HEK293 (cell line): Measurements from ENCODE around the gene GNLY.

Source experiments
- CTCF ChIA-PET: fragments of 350-600 bp; formaldehyde crosslinking; extraction: SDS; loops from one replicate; lab custom pipeline; 2021; ENCODE audit warnings: antibody characterized with exemption; lab: Yijun Ruan, JAX
- POLR2A ChIA-PET: fragments of 300-600 bp; formaldehyde crosslinking; extraction: SDS; loops from one replicate; lab custom pipeline; 2020; ENCODE audit warnings: antibody characterized with exemption, inconsistent platforms; lab: Yijun Ruan, JAX
- H3K27ac ChIP-seq: fragments of 200-500 bp; sonication (Bioruptor generic); 2 replicates; pipeline ENCODE4 v1.5.1; 2014; ENCODE audit warnings: low read depth, low read length, control low read depth, inconsistent platforms; ENCODE audit errors: extremely low read depth
- H3K36me3 ChIP-seq, 2 experiments: fragments of 200-500 bp in 1 of 2; sonication (Bioruptor generic) in 1 of 2; 1 replicate in 1 of 2; 2 replicates in 1 of 2; pipeline ENCODE4 v1.5.1; 2014 to 2017; ENCODE audit warnings: inconsistent platforms in 2 of 2, low read length in 2 of 2; ENCODE audit not compliant: control insufficient read depth in 2 of 2, insufficient read depth in 1 of 2
- H3K4me1 ChIP-seq: fragments of 200-500 bp; sonication (Bioruptor generic); 2 replicates; pipeline ENCODE4 v1.5.1; 2014; ENCODE audit warnings: mild to moderate bottlenecking, low read length, inconsistent platforms; ENCODE audit not compliant: control insufficient read depth, insufficient read depth
- H3K4me3 ChIP-seq: 2 replicates; pipeline ENCODE4 v1.5.1; 2011; ENCODE audit warnings: low read depth, mild to moderate bottlenecking, control low read depth, low read length, moderate library complexity
- H3K9me3 ChIP-seq: fragments of 200-500 bp; sonication (Bioruptor generic); 2 replicates; pipeline ENCODE4 v1.5.1; 2014; ENCODE audit warnings: low read depth, low read length, inconsistent platforms; ENCODE audit not compliant: control insufficient read depth, insufficient read depth
- AEBP2 ChIP-seq: fragments of 450-650 bp; formaldehyde crosslinking; IDR thresholded peaks from 2 replicates; pipeline ENCODE4 v1.5.1; 2016; ENCODE audit warnings: missing biosample characterization, missing genetic modification characterization, borderline replicate concordance
- HOXD13 ChIP-seq: sonication (generic); formaldehyde crosslinking; IDR thresholded peaks from 2 replicates; pipeline ENCODE4 v1.8.0; 2022; ENCODE audit warnings: missing genetic modification reagents, borderline replicate concordance
- OSR2 ChIP-seq: fragments of 450-650 bp; formaldehyde crosslinking; IDR thresholded peaks from 2 replicates; pipeline ENCODE4 v1.5.1; 2016; ENCODE audit warnings: missing biosample characterization, missing genetic modification characterization
- SCRT2 ChIP-seq: fragments of 450-650 bp; formaldehyde crosslinking; IDR thresholded peaks from 2 replicates; pipeline ENCODE4 v1.5.1; 2016; ENCODE audit warnings: missing biosample characterization, missing genetic modification characterization
- TRIM28 ChIP-seq: IDR thresholded peaks from 2 replicates; pipeline ENCODE4 v1.6.1; 2011; ENCODE audit warnings: low read length, control low read depth, borderline replicate concordance
- YY2 ChIP-seq: fragments of 450-650 bp; formaldehyde crosslinking; IDR thresholded peaks from 2 replicates; pipeline ENCODE4 v1.5.1; 2016; ENCODE audit warnings: missing biosample characterization, missing genetic modification characterization
- ZBTB21 ChIP-seq: fragments of 450-650 bp; formaldehyde crosslinking; IDR thresholded peaks from 2 replicates; pipeline ENCODE4 v1.5.1; 2017; ENCODE audit warnings: missing biosample characterization, missing genetic modification characterization
- ZBTB49 ChIP-seq: fragments of 450-650 bp; formaldehyde crosslinking; IDR thresholded peaks from 2 replicates; pipeline ENCODE4 v1.5.1; 2016; ENCODE audit warnings: missing biosample characterization, missing genetic modification characterization, low read depth
- ZBTB6 ChIP-seq: fragments of 450-650 bp; formaldehyde crosslinking; IDR thresholded peaks from 2 replicates; pipeline ENCODE4 v1.5.1; 2017; ENCODE audit warnings: missing biosample characterization, missing genetic modification characterization
- ZFP3 ChIP-seq: fragments of 450-650 bp; formaldehyde crosslinking; IDR thresholded peaks from 2 replicates; pipeline ENCODE4 v1.5.1; 2016; ENCODE audit warnings: low read depth, missing biosample characterization, missing genetic modification characterization
- ZFP37 ChIP-seq: fragments of 450-650 bp; formaldehyde crosslinking; IDR thresholded peaks from 2 replicates; pipeline ENCODE4 v1.5.1; 2016; ENCODE audit warnings: missing biosample characterization, missing genetic modification characterization
- ZNF19 ChIP-seq: fragments of 450-650 bp; formaldehyde crosslinking; IDR thresholded peaks from 2 replicates; pipeline ENCODE4; 2016; ENCODE audit warnings: missing biosample characterization, missing genetic modification characterization, low read depth
- ZNF211 ChIP-seq: fragments of 450-650 bp; formaldehyde crosslinking; IDR thresholded peaks from 2 replicates; pipeline ENCODE4 v1.5.1; 2016; ENCODE audit warnings: low read depth, missing biosample characterization, missing genetic modification characterization
- ZNF274 ChIP-seq, 2 experiments: fragments of 200-500 bp in 1 of 2; fragments of 450-650 bp in 1 of 2; sonication (Bioruptor generic) in 1 of 2; formaldehyde crosslinking in 1 of 2; IDR thresholded peaks; 2 replicates each; pipeline versions ENCODE4 v1.5.1 to v1.6.1; 2014 to 2016; ENCODE audit warnings: borderline replicate concordance in 1 of 2, inconsistent platforms in 1 of 2, low read length in 1 of 2, missing biosample characterization in 1 of 2, missing genetic modification characterization in 1 of 2
- ZNF391 ChIP-seq: fragments of 450-650 bp; formaldehyde crosslinking; IDR thresholded peaks from 2 replicates; pipeline ENCODE4 v1.5.1; 2016; ENCODE audit warnings: low read depth, missing biosample characterization, missing genetic modification characterization, borderline replicate concordance
- ZNF544 ChIP-seq: fragments of 450-650 bp; formaldehyde crosslinking; IDR thresholded peaks from 2 replicates; pipeline ENCODE4 v1.5.0; 2017; ENCODE audit warnings: missing biosample characterization, missing genetic modification characterization
- ZNF768 ChIP-seq: fragments of 450-650 bp; formaldehyde crosslinking; IDR thresholded peaks from 2 replicates; pipeline ENCODE4 v1.5.1; 2018; ENCODE audit warnings: missing biosample characterization, mild to moderate bottlenecking, missing genetic modification characterization
- ZSCAN16 ChIP-seq: fragments of 450-650 bp; formaldehyde crosslinking; IDR thresholded peaks from 2 replicates; pipeline ENCODE4 v1.5.1; 2016; ENCODE audit warnings: missing biosample characterization, missing genetic modification characterization

Gene GNLY

GRCh38 chr2:85719609-85720240 is 25.6 kb downstream of the GNLY start:
- Histone ChIP-seq H3K9me3 (no peaks in the 10 kb centered on the region), H3K4me1 (no peaks in the 10 kb centered on the region), H3K4me3 (no peak overlapping the region), H3K27ac (no peak overlapping the region), H3K36me3 (no peaks in the 10 kb centered on the region)
- no peak for TF ChIP-seq TRIM28
- TF ChIP-seq ZNF211 (tag by site-specific recombination) = no peak
- TF ChIP-seq ZSCAN16 = no peak
- no peak for TF ChIP-seq ZNF768 (tag by site-specific recombination)
- no peak for TF ChIP-seq ZNF19
- no peak for TF ChIP-seq ZFP37 (tag by site-specific recombination)
- POLR2A ChIA-PET = no interaction called here
- CTCF ChIA-PET = interaction anchor here (0.6 to 3.4 kb wide), 10 partner anchors 9 to 360 kb away, joined by 3 to 29 read pairs (median 4); no protein-coding TSS in a partner anchor

- ChIA-PET POLR2A (no interaction called here), CTCF (interaction anchor here (0.7 to 3.4 kb wide), 8 partner anchors 9 to 359 kb away, joined by 3 to 29 read pairs (median 4); no protein-coding TSS in a partner anchor)
- Histone ChIP-seq H3K4me3 (no peak overlapping the region), H3K27ac (no peak overlapping the region), H3K9me3 (no peaks in the 10 kb centered on the region), H3K4me1 (no peaks in the 10 kb centered on the region), H3K36me3 (no peaks in the 10 kb centered on the region)
- TF ChIP-seq ZNF391 (tag by site-specific recombination) (no peak), ZNF544 (tag by site-specific recombination) (no peak), SCRT2 (tag by site-specific recombination) (no peak), ZBTB21 (tag by site-specific recombination) (no peak), ZNF211 (tag by site-specific recombination) (no peak), HOXD13 (CRISPR knock-in tag) (no peak), AEBP2 (tag by site-specific recombination) (no peak), ZBTB6 (tag by site-specific recombination) (no peak), ZBTB49 (tag by site-specific recombination) (no peak), ZFP3 (no peak), ZNF274 (IDR thresholded peaks at IDR 0.05; ENCODE audit: low read length) (no peak), ZNF274 (tag by site-specific recombination; IDR thresholded peaks at IDR 0.05; ENCODE audit: borderline replicate concordance) (no peak), YY2 (tag by site-specific recombination) (no peak), OSR2 (no peak)
Observed at GRCh38 chr2:85720533-85720932, 26.4 kb downstream of the GNLY start.
